GM12878 (cell line): Measurements from ENCODE around the gene SLC24A4. TPM values are rescaled to one million over a fixed set of nuclear protein-coding genes. Genes with fewer than 3 reads are reported as not detected.

Experiments used
- BCL11A ChIP-seq: IDR thresholded peaks from 2 replicates; pipeline ENCODE4 v1.6.1; 2011; ENCODE audit warnings: low read depth, low read length
- CHD4 ChIP-seq: fragments of 200-600 bp; sonication (generic); IDR thresholded peaks from 2 replicates; pipeline ENCODE4 v1.6.1; 2016; ENCODE audit warnings: mild to moderate bottlenecking
- EGR1 ChIP-seq, 2 experiments: IDR thresholded peaks; 1 replicate in 1 of 2; 2 replicates in 1 of 2; pipeline ENCODE4 v1.6.1; 2011 to 2012; ENCODE audit warnings: low read depth in 2 of 2, low read length in 2 of 2, borderline replicate concordance in 1 of 2, mild to moderate bottlenecking in 1 of 2, moderate library complexity in 1 of 2
- GATAD2B ChIP-seq: fragments of 450-650 bp; conservative IDR thresholded peaks from 2 replicates; pipeline ENCODE4 v1.6.1; 2017; ENCODE audit warnings: low read depth, mild to moderate bottlenecking, moderate library complexity
- HDAC6 ChIP-seq: fragments of 200-600 bp; sonication (generic); IDR thresholded peaks from one replicate; pipeline ENCODE4 v1.8.0; 2017; ENCODE audit warnings: antibody characterized with exemption; ENCODE audit not compliant: unreplicated experiment
- NFIC ChIP-seq: IDR thresholded peaks from 2 replicates; pipeline ENCODE4 v1.6.1; 2012; ENCODE audit warnings: low read depth, mild to moderate bottlenecking, inconsistent platforms, low read length, moderate library complexity
- PRDM15 ChIP-seq: fragments of 450-650 bp; formaldehyde crosslinking; IDR thresholded peaks from 2 replicates; pipeline ENCODE4 v1.4.0; 2020; ENCODE audit warnings: mild to moderate bottlenecking, moderate library complexity
- ZNF217 ChIP-seq: fragments of 450-650 bp; IDR thresholded peaks from 2 replicates; pipeline ENCODE4 v1.6.1; 2017; ENCODE audit warnings: antibody characterized with exemption, mild to moderate bottlenecking
- polyA plus RNA-seq, 11 experiments: library from polyadenylated mRNA; depleted of rRNA in 4 of 11; unstranded in 6 of 11; stranded (reverse) in 5 of 11; fragments of >200 nt; fragmentation: Nextera tagmentation in 4 of 11; fragmentation: Illumina TruSeq in 1 of 11; extraction: Ambion mirVana in 4 of 11; extraction: Trizol in 1 of 11; gene quantifications; 1 replicate in 1 of 11; 2 replicates in 10 of 11; pipeline versions ENCODE4 v1.2.1 to v1.2.3, GENCODE V29; 2011 to 2016; ENCODE audit warnings: inconsistent platforms in 2 of 11, missing spikeins in 2 of 11, low read depth in 1 of 11
- total RNA-seq, 4 experiments: library from RNA; depleted of rRNA in 3 of 4; stranded (reverse); fragments of >200 nt in 3 of 4; fragmentation: Illumina TruSeq in 1 of 4; extraction: Trizol in 1 of 4; gene quantifications; 2 replicates each; pipeline versions ENCODE4 v1.2.1 to v1.2.3, GENCODE V29; 2013 to 2021
- TF ChIP-seq, protein P1 (sequence below), 3 experiments: IDR thresholded peaks in 2 of 3; conservative IDR thresholded peaks in 1 of 3; 2 replicates each; pipeline ENCODE4 v1.5.1; 2011; ENCODE audit warnings: low read depth in 3 of 3, low read length in 3 of 3, mild to moderate bottlenecking in 3 of 3, control low read depth in 2 of 3, moderate library complexity in 2 of 3, inconsistent platforms in 1 of 3, mixed read lengths in 1 of 3; ENCODE audit not compliant: control insufficient read depth in 2 of 3, insufficient read depth in 1 of 3; ENCODE audit errors: extremely low read depth in 1 of 3
- TF ChIP-seq, protein P2 (sequence below): fragments of 450-650 bp; IDR thresholded peaks from 2 replicates; pipeline ENCODE4 v1.6.1; 2017; ENCODE audit warnings: borderline replicate concordance

The SLC24A4 gene
- total and polyA plus RNA-seq, 10 of the 15 experiments (the other 5 are each of a cell fraction or from before 2014, with no cell fraction given) = under 0.01 to 0.46 (median 0.04) TPM; not detected in 5

DNA sequence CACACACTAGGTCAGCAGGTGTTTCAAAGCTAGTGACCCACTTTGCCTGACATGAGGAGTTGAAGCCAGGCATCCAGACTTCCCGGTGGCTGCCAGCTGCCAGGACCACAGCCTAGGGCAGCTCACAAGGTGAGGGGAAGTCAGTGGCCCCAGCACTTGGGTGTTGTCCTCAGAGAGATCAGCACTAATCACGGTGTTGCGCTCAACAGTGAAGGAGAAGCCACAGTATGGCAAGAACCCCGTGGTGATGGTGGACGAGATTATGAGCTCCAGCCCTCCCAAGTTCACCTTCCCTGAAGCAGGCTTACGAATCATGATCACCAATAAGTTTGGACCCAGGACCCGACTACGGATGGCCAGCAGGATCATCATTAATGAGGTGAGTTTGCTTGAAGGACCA is 130.7 kb downstream of the SLC24A4 start (continued):
- TF ChIP-seq, protein P1, sequence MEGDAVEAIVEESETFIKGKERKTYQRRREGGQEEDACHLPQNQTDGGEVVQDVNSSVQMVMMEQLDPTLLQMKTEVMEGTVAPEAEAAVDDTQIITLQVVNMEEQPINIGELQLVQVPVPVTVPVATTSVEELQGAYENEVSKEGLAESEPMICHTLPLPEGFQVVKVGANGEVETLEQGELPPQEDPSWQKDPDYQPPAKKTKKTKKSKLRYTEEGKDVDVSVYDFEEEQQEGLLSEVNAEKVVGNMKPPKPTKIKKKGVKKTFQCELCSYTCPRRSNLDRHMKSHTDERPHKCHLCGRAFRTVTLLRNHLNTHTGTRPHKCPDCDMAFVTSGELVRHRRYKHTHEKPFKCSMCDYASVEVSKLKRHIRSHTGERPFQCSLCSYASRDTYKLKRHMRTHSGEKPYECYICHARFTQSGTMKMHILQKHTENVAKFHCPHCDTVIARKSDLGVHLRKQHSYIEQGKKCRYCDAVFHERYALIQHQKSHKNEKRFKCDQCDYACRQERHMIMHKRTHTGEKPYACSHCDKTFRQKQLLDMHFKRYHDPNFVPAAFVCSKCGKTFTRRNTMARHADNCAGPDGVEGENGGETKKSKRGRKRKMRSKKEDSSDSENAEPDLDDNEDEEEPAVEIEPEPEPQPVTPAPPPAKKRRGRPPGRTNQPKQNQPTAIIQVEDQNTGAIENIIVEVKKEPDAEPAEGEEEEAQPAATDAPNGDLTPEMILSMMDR (IDR thresholded peaks at IDR 0.05 in 2 of 3, conservative IDR thresholded peaks at IDR 0.05 in 1 of 3; ENCODE audit: control insufficient read depth in 2 of 3, extremely low read depth in 1 of 3, insufficient read depth in 1 of 3, low read depth in 3 of 3, low read length in 3 of 3) = no peak
- no peak for TF ChIP-seq EGR1 (IDR thresholded peaks at IDR 0.05; ENCODE audit: borderline replicate concordance in 1 of 2, low read depth in 2 of 2, low read length in 2 of 2)
- no peak for TF ChIP-seq HDAC6
- no peak for TF ChIP-seq GATAD2B
- TF ChIP-seq BCL11A = no peak
- TF ChIP-seq CHD4 = no peak
- TF ChIP-seq, protein P2, sequence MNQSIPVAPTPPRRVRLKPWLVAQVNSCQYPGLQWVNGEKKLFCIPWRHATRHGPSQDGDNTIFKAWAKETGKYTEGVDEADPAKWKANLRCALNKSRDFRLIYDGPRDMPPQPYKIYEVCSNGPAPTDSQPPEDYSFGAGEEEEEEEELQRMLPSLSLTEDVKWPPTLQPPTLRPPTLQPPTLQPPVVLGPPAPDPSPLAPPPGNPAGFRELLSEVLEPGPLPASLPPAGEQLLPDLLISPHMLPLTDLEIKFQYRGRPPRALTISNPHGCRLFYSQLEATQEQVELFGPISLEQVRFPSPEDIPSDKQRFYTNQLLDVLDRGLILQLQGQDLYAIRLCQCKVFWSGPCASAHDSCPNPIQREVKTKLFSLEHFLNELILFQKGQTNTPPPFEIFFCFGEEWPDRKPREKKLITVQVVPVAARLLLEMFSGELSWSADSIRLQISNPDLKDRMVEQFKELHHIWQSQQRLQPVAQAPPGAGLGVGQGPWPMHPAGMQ = no peak
- no peak for TF ChIP-seq PRDM15 (CRISPR knock-in tag)
- TF ChIP-seq ZNF217 = no peak
- TF ChIP-seq NFIC = no peak
